Measurements from ENCODE around the gene KRTAP5-7. TPM values are rescaled to one million over a fixed set of nuclear protein-coding genes. Genes with fewer than 3 reads are reported as not detected.
"Not testable (repeated sequence)": the region's sequence is repeated elsewhere in the genome, so short reads cannot be mapped to it uniquely, and the experiment has no call there.

The KRTAP5-7 gene
- polyA plus RNA-seq, 3 donors, result 0.17 TPM; not detected in 2

DNA sequence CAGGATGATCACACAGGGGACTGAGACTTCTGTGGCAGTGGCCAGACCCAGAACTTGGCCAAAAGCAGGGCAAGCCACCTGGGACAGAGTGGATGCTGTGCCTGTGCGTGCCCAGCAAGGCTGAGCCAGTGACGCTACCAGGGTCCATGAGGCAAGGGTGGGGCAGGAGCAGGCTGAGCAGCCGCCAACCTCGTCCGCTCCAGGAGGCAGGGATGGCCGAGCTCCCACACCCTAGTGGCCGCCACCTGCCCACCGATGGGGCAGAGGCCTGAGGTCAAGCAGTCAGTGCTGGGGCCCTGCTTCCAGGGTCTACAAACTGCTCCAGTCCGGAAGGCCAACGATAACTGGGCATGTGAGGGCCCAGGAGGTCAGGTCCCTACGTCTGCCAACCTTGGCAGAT, 28.4 kb downstream of the KRTAP5-7 start:
- no peak for DNase-seq (ENCODE audit: low read depth in 3 of 3, low spot score in 2 of 3)

DNA sequence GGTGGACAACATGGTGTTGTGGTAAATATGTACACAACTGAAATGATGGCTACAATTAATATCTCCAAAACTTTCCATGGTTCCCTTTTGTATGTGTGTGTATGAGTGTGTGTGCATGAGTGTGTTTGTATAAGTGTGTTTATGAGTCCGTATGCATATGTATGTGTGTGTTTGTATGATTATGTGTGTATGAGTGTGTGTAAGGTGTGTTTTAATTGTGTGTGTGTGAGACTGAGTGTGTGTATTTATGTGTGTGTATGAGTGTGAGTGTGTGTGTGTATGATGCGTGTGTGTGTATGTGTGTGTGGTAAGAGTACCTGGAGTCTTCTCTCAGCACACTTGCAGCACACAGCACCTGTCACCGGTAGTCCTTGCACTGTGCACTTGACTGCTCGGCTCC, 29.0 kb downstream of the KRTAP5-7 start:
- no peak for DNase-seq (ENCODE audit: low read depth in 3 of 3, low spot score in 2 of 3)

DNA sequence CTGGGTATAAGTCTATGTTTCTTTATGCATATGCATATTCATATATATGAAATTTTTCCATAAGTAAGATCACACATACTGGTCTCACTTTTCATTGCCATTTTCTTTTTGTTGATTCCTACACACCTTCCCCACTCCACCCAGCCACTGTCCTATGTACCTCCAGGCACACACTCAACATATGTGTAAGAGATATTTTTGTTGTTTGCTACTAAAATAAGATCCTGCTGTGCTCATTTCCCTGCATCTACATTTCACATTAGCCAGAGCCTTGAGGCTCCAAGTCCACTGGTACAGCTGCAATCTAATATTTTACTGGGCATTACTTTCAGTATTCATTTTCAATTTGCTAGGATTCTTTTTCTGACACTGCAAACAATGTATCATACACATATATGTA, 30.2 kb downstream of the KRTAP5-7 start:
- no peak for DNase-seq (ENCODE audit: low read depth in 3 of 3, low spot score in 2 of 3)

- DNase-seq (ENCODE audit: low read depth in 3 of 3, low spot score in 2 of 3), result no peak
These were observed 31.9 kb downstream of the KRTAP5-7 start for GRCh38 chr11:71558996-71559395.

DNA sequence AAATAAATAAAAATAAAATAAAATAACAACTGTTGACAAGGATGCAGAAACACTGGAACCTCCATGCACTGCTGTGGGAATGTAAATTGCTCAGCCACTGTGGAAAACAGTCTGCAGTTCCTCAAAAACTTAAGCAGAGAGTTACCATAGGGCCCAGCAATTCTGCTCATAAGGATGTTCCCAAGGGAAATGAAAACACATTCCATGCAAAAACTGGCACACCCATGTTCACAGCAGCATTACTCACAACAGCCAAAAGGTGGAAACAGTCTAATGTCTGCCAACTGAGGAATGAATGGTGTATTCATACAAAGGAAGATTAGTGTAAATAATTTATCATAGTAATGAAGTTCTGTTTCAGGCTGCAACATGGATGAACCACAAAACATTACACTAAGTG, 35.1 kb downstream of the KRTAP5-7 start:
- DNase-seq (ENCODE audit: low read depth in 3 of 3, low spot score in 2 of 3), result no peak

DNA sequence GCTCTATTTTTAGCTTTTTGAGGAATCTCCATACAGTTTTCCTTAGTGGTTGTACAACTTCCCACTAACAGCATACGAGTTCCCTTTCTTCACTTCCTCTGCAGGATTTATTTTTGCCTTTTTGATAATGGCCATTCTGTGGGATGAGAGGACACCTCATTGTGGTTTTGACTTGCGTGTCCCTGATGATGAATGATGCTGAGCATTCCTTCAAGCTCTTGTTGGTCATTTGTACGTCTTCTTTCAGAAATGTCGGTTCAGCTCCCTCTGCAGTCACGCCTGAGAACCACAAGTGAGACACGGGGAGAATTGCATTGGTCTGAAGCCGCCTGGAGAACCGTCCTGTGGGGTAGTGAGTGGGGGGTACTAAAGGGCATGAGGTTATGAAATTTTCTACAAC, 36.3 kb downstream of the KRTAP5-7 start:
- no peak for DNase-seq (ENCODE audit: low read depth in 3 of 3, low spot score in 2 of 3)

DNA sequence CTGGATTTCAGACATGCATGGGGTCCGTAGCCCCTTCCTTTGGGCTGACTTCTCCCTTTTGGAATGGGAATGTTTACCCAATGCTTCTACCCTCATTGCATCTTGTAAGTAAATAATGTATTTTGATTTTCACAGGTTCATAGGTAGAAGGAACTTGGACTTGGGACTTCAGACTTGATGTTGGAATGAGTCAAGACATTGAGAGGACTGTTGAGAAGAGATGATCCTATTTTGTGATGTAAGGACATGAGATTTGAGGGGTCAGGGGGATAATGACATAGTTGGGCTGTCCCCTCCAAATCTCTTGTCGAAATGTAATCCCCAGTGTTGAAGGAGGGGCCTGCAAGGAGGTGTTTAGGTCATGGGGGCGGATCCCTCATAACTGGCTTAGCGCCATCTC, 37.4 kb downstream of the KRTAP5-7 start:
- no peak for DNase-seq (ENCODE audit: low read depth in 3 of 3, low spot score in 2 of 3)

GRCh38 chr11:71565263-71565662, 38.2 kb downstream of the KRTAP5-7 start, which contains the start of gene KRTAP5-10:
TSS of gene KRTAP5-10 (plus strand) at chr11:71565563. CDS start at chr11:71565588, 25 bp downstream.
- DNase-seq (ENCODE audit: low read depth in 3 of 3, low spot score in 2 of 3), result no peak

DNA sequence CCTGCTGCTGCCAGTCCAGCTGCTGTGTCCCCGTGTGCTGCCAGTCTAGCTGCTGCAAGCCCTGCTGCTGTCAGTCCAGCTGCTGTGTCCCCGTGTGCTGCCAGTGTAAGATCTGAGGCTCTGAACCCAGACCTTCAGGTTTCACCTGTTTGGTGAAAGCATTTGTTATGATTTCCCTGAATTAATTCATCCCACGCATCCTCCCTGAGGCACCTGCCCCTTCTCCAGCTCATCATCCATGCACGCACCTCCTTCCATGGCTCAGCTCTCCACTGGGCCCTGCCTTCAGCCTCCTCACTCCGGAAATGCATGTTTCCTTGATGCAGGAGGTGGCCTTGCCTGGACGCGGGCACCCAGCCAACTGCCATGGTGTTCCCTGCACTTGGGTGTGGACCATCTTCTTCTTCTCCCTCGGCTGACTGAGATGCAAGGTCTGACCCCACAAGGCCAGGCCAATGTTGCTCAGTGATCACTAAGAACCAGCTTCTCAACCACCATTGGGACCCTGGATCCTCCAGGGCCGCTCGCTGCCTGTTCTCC, 39.1 kb downstream of the KRTAP5-7 start:
- no peak for DNase-seq (ENCODE audit: low read depth in 3 of 3, low spot score in 2 of 3)

DNA sequence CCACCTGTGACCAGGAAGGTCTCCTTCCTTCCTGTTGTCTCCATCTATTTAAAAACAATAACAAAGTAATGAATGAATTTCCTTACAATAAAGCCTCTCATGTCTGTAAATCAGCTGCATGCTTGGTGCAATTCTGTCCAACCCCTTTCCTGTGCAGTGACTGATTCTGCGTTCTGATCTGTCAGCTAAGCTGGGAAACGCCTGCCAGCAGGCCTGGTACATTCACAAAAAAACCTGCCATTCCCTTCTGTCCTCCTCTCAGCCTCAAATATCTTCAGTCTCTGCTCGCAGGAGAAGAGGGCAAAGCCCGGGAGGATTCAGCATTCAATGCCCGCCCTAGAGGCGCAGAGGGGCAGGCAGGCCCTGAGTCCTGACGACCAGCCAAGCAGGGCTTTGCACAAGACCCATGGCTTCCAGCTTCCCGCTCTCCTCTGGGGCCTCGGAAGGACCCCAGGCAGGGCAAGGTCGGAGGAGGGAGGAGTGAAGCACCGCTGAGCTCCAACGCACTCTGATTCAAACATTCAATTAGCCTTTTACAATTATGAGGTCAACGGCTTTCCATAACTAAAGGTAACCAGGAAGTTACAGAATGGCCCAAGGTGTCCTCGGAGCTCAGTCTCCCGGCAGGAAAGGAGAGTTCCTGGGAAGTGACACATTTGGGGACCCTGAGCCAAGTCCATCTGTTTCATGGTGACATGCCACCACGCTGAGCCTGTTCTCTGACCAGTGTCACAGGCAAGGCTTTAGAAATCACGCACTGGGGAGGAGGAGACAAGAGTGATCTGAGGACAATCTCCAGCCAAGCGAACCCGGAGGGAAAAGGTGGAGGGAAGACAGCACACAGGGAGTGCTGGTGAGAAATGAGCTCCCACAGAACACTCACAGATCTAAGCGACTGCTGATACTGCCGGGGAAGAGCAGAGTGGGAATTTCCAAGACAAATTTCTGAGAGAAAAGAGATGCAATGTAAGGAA, 39.8 kb downstream of the KRTAP5-7 start:
- not testable (repeated sequence) for DNase-seq (ENCODE audit: low read depth in 3 of 3, low spot score in 2 of 3)

- not testable (repeated sequence) for DNase-seq (ENCODE audit: low read depth in 3 of 3, low spot score in 2 of 3)
These were observed 40.6 kb downstream of the KRTAP5-7 start for GRCh38 chr11:71567633-71568032.

- no peak for DNase-seq (ENCODE audit: low read depth in 3 of 3, low spot score in 2 of 3)
These were observed 41.8 kb downstream of the KRTAP5-7 start for GRCh38 chr11:71568704-71569349.

GRCh38 chr11:71571101-71571850, 44.2 kb downstream of the KRTAP5-7 start:
- DNase-seq (ENCODE audit: low read depth in 3 of 3, low spot score in 2 of 3), result not testable (repeated sequence)

DNA sequence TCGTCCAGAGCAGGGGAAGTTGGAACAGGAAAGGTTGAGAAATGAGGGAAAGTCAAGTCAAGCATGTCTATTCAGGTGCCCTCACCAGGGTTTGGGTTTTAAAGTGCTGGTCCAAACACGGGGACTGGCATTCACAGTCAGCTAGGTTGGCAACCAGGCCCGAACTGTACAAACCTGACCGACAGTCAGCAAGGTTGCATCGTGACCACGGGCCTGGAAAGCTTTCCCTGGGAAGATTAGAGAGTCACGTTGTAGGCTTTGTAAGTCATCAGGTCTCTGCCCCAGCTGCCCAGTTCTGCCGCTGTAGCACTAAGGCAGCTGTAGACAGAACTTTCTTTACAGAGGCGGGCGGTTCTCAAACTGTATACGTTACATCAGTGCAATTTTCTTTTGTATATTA, 45.7 kb downstream of the KRTAP5-7 start:
- DNase-seq (ENCODE audit: low read depth in 3 of 3, low spot score in 2 of 3), result no peak

- no peak for DNase-seq (ENCODE audit: low read depth in 3 of 3, low spot score in 2 of 3)
These were observed 47.4 kb downstream of the KRTAP5-7 start for GRCh38 chr11:71574418-71574817.

DNA sequence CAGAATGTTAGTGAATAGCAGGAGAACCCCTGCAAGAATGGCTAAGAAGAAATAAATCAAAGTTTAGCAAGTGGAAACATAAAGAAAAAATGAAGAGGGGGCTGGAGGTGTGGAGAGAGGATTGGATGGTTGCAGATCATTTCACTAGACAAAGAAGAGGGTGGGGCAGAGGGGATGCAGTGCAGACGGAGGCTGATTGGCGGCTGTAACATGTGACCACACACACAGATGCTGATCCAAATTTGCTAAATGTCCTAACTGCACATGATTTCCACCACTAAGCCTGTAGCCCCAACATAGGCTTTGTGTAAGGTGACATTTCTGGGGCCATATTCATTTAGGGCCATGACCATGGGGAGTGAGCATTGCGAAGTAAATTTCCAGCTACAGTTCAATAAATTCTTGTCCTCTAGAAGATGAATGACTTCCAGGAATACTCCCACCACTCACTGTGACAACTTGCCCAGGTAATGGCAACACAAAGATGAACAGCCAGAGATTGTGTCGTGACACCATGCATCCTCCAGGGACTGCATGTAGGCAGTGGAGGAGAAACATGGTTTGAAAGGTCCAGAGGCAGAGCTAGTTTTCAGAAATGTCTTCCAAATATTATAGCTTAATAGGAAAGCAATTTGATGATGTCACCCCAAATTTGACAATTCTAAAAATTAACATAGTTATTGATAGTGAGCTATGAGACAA, 48.8 kb downstream of the KRTAP5-7 start:
- no peak for DNase-seq (ENCODE audit: low read depth in 3 of 3, low spot score in 2 of 3)

DNA sequence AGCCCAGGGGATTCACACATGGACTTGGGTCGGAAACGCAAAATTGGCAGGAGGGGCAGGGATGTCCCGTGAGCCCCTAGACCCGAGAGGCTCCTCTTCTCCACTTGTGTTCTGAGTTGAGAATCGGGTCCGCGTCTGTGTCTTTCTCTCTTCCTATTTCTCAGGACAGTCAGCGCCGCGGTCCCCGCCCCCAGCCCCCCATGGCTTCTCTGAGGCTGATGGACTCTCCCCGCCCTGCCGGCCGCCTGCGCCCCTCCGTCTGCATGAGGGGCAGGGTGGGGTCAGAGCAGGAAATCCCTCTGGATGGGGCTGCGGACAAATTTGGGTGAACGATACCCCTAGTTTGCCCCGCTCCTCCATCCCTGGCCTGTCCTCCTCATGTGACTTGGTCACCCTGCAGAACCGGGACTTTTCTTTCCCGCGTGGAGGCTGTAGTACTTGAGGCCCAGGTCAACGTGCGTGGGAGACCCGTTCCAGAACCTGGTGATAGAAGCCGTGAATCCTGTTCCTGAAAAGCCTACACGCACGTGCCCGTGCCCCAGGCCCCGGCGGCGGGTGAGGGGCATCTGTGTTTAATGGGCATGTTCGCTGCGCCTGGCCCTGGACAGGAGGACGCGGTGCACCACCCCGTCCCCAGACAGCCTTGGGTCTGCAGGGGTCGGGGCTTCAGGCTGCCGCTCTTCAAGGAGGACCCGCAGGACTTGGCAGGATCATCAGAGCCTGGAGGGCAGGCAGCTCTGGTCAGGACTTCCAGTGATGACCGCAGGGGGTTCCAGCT, 49.8 kb downstream of the KRTAP5-7 start:
- DNase-seq (ENCODE audit: low read depth in 3 of 3, low spot score in 2 of 3), result not testable (repeated sequence)

- no peak for DNase-seq (ENCODE audit: low read depth in 3 of 3, low spot score in 2 of 3)
These were observed 50.5 kb downstream of the KRTAP5-7 start for GRCh38 chr11:71577469-71578004.
